Activated CD8-positive, alpha-beta memory T cell treated with anti-CD3 and anti-CD28 coated beads for 36 hours (primary cell): ENCODE data around the gene HK2. TPM values are rescaled to one million over a fixed set of nuclear protein-coding genes. Genes with fewer than 3 reads are reported as not detected.
"Not testable (repeated sequence)": the region's sequence is repeated elsewhere in the genome, so short reads cannot be mapped to it uniquely, and the experiment has no call there.

Experiments used
- CTCF ChIA-PET: fragments of 350-600 bp; sonication (Branson Sonifier 250); formaldehyde crosslinking; loops from one replicate; lab custom pipeline; 2021; ENCODE audit warnings: antibody characterized with exemption; lab: Charles Lee
- POLR2A ChIA-PET: fragments of 350-600 bp; sonication (Branson Sonifier 250); formaldehyde crosslinking; loops from one replicate; lab custom pipeline; 2021; ENCODE audit warnings: antibody characterized with exemption; lab: Charles Lee
- total RNA-seq, 2 experiments: library from RNA; stranded (reverse); gene quantifications; one replicate each; pipeline ENCODE4 v1.2.3, GENCODE V29; 2021

Gene HK2
- total RNA-seq, 2 experiments from 2014 or later, result 104 to 107 TPM

GRCh38 chr2:74854401-74854800 is 20.5 kb downstream of the HK2 start:
- POLR2A ChIA-PET, result no interaction called here
- CTCF ChIA-PET, result no interaction called here

- POLR2A ChIA-PET, CTCF ChIA-PET: not testable (repeated sequence)
Observed at GRCh38 chr2:74855114-74855707, 21.3 kb downstream of the HK2 start.

DNA sequence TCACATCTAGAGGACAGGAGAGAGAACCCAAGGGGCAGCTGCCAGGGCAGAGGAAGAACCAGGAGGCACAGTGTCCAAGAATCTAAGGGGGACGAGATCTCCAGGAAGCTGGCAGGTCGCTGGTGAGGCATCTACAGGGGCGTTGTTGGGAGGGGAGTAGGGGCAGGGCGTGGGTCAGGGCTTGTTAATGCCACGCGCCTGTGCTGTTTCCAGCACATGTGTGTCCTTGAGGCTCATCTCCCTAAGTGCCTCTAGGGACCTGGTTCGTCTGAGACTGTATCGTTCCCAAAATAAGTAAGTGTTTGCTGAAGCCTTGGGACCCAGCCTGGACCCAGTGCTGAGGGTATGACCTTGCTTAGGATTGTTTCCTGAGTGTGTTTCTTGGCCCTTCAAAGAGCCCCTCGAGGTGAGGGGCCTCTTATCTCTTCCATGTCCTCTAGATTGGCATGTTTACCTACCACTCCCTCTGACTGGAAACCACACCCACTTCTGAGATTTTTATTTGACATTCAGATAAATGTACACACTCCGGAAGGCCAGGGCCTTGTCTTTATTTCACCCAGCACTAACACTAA is 22.2 kb downstream of the HK2 start:
- ChIA-PET CTCF (no interaction called here), POLR2A (no interaction called here)

DNA sequence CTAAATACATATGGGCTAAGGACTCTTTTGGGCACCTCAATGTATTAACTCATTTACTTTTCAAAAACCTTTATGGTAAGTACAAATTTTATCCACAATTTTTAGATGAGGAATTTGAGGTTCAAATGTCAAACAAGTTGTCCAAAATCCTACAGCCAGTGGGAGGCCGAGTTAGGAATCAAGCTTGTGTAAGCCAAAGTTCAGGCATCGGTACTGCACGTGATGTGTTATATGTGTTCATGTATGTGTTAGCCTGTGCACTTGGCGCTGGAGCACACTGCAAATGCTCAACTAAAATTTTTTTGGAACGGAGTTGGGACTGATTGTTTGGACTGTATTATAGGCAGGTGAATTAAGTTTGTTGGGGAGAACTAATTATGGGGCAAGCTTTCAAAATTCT is 22.7 kb downstream of the HK2 start:
- ChIA-PET POLR2A (no interaction called here), CTCF (no interaction called here)

DNA sequence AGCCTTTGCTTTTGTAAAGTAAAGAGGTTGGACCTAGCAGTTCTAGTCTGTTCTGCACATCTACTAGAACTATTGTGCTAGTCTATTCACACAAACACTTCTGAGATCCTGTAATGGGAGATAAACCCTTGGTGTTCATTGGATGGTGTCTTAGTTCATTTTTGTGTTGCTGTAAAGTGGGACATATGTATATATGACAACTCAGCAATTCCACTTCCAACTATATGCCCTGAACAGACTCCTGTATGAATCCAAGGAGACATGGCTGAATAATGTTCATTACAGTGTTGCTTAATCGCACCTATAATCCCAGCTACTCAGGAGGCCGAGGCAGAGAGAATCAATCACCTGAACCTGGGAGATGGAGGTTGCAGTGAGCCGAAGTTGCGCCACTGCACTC is 23.3 kb downstream of the HK2 start:
- POLR2A ChIA-PET, result no interaction called here
- CTCF ChIA-PET, result no interaction called here

DNA sequence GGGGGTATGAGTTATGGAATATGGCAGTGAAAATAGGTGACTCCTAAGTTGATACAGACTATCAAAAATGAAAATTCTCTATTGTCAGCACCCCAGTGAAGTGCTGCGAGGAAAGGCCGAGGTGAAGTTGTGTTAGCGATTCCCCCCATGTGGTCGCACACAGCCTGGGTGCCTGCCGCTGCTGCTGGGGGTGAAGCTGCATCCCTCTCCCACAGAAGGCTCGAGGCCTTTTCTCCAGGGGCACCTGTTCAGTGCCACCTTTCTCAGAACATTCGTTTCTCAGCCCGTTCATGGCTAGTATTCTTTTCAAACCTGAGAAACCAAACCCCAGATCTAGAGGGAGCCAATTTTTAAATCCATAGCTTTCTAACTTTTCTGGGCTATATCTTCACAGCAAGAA is 23.8 kb downstream of the HK2 start:
- POLR2A ChIA-PET, result no interaction called here
- CTCF ChIA-PET, result no interaction called here

DNA sequence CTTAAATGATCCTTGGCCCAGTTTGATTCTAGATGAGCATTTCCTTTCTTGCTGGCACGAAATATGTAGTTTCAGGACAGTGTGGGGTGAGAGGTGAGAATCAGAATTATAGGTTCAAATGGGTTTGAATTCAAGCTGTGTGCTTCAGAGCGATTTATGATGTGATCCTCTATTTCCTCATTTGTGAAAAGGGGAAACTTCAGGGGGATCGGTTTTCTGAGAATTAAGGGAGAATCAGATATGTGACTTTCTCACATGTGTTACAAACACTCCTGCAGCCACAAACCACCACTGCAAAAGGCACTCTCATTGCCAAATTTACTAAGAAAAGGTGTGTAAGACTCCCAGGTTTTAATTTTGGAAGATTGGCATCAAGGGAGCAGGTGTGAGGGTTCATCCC is 24.4 kb downstream of the HK2 start:
- CTCF ChIA-PET, result no interaction called here
- POLR2A ChIA-PET, result no interaction called here

DNA sequence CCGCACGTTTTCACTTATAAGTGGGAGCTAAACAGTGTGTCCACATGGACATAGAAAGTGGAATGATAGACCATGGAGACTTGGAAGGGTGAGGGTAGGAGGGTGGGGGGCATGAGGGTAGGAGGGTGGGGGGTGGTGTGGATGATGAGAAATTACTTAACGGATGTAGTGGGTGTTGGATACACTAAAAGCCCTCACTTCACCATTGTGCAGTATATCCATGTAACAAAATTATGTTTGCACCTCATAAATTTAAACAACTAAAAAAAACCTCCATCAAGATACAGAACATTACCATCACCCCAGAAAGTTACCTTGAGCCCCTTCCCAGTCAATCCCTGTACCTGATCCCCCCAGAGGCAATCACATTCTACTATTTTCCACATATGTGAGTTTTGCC is 26.2 kb downstream of the HK2 start:
- ChIA-PET CTCF (no interaction called here), POLR2A (no interaction called here)

GRCh38 chr2:74860521-74860920 is 26.6 kb downstream of the HK2 start:
- ChIA-PET CTCF (no interaction called here), POLR2A (no interaction called here)

- ChIA-PET CTCF (no interaction called here), POLR2A (no interaction called here)
Observed at GRCh38 chr2:74861531-74861930, 27.6 kb downstream of the HK2 start.

DNA sequence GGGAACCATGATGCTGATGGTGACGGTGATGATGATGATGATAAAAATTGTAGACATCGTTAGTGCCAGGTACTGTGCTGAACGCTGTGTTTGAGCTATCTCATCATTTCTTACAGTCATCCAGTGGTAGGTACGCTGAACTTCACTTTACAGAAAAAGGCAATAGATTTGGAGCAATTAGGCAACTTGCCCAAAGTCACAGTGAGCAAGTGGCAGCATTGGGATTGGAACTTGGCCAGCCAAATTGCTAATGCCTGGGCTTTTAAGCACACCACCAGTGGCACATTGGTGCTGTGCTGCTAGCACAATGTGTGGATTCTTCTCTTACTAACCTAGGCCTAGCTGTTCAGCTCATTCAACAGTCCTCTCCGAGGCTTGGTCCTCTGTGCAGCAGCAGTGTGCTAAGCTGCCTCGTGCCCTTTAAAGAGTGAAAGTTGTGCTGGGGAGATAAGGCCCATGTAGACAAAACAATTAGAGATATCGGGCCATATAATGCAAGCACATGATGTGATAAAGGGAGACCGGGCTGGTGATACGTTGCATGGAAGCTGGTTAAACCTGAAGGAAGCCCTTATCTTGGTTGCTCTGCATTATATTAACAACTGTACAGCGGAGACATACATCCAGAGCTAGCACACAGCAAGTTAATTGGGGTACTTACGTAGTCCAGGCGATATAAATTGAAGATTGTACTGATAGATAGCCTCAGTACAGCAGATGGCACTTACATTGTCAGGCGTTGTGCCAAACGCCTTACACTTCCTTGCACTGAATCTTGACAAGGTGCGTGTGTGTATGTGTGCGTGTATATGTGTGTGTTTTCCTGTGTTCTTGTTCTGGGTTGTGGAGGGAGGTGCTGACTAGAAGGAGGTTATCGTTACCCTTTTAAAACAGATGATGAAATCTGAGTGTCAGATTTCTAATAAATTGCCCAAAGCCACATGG is 28.4 kb downstream of the HK2 start:
- POLR2A ChIA-PET, result no interaction called here
- CTCF ChIA-PET, result no interaction called here

DNA sequence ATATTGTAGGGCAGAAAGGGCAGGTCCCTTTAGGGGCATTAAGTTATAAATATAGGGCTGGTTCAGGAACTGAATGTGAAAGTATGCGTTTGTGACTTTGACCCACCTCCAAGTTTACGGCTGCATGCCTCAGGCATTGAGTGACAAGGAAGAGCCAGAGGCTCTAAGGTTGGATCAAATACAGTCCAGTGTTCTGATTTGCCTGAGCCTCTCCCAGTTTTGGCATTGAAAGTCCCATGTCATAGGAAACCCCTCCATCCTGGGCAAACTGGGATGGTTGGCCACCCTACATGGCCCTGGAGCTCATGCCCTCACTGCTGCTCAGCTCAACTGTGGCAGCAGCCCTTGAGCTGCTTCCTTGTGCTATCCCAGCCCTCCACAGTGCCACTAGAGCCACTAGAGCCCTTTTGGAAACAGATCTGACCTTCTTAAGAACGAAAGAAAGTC is 29.9 kb downstream of the HK2 start:
- CTCF ChIA-PET, result no interaction called here
- POLR2A ChIA-PET, result no interaction called here

DNA sequence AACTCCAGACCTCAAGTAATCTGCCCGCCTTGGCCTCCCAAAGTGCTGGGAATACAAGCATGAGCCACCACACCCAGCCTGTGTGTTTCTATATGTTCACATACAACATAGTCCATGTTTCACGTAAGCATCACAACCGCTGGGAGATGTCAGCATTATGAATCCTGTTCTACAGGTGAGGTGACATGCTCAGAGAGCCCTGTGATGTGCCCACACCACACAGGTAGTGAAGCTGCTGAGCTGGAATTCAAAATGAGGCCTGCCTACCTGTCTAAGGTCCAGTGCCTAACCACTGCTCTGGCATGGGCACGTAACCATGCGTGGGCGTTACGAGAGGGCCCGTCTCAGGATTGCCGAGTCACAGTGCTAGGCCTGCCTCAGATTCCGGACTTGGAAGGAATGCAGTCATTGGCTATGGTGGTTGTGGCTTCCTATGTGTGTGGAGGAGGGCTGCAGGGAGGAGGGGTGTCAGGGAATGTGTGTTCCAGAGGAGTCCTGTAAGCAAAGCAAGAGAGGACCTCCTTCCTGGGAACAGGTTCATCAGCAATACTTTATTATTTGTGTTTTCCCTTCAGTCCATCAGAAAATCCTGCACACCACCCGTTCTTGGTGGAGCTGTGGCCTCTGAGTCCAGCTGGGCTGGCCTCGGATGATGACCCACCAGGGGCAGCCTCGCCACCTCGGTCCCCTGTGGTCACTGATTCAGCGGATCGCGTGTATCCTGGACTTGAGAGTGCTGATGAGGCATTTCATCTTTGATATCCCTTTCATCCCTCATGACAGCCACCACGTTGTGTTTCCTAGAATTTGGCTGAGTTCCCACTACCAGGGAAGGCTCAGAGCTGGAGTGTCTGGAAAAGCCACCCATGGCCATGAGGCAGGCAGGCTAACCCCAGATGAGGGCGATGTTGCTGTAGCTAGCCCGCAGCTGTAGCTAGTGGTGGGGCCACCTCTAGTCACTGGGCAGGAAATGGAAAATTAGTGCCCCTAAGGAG is 31.1 kb downstream of the HK2 start:
- POLR2A ChIA-PET, result no interaction called here
- CTCF ChIA-PET, result no interaction called here

DNA sequence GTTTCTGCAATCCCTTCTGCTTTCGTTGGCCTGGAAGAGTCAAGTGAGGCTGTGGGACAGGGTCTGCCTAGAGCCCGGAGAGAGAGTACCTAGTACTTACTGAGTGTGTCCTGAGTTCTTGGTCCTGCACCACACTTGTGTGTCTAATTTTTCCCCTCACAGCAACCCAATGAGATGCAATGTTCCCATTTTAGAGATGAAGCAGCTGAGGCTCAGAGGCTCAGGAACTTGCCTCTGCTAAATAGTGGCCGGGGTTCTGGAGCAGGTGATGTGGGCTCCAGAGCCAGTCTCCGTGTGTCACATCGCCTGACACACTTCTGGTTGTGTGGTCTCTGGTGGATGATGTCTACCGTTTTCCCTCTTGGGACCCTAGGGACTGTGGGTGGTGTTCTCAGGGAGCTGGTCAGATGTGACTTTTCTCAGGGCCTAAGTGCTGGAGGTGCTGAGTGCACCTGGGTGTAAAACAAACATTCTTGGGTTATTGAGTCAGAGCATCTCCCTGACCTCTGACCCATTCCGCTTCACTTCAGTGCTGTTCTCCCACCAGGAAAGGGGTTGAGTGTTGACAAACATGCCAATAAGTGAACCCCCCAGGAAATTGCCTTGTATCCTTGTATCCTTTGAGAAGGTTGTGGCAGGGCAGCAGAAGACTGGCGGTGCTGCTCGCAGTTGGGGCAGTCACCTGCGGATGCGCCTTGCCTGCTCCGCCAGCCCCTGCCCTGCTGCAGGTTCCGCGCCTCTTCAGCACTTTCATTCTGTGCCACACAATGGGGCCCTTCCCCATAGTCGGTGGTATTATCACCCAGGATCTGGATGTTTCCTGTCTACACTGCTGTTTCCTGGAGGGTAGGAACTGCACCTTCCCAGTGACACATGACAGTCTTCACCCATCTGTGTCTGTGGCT is 32.1 kb downstream of the HK2 start:
- CTCF ChIA-PET, result no interaction called here
- POLR2A ChIA-PET, result no interaction called here

- ChIA-PET CTCF (no interaction called here), POLR2A (no interaction called here)
Observed at GRCh38 chr2:74867841-74868658, 34.1 kb downstream of the HK2 start.

DNA sequence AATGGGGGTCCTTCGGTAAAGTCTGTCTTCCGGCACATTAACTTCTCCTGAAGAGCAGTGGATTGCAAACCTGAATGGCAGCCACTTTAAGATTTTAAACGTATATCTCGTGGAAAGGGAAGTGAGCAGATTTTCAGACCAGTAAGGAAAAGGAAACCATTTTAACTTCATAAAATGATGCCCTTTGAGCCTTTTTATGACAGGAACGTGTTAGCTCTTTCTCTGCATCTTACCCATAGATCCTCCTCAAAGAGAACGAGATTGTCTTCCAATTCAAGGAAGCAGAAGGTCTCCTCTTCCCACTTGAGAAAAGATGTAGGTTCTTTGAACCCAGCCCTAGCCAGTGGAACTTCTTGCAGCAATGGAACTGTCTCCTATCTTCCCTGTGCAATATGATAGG is 35.6 kb downstream of the HK2 start:
- CTCF ChIA-PET, result no interaction called here
- POLR2A ChIA-PET, result no interaction called here

GRCh38 chr2:74870951-74871350 is 37.0 kb downstream of the HK2 start:
- ChIA-PET CTCF (no interaction called here), POLR2A (no interaction called here)

DNA sequence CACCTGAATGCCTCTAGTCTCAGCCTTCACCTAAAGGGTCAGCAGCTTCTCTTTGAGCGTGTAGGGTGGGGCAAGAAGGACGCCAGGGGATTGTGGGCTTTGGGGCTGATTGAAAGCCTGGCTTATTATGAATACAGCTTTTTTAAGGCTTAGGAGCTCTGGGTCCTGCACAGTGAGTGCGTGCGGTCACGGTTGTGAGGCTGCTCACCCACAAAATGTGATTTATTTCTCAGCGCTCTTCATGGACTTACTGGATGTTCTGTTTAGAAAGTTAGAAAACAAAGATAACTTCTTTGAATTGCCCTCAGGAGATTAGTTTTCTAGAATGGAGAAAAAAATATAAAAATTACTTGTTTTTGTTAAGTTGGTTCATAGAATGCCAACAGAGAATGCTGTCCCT is 37.5 kb downstream of the HK2 start:
- ChIA-PET POLR2A (no interaction called here), CTCF (no interaction called here)
